HG03139 (cell line): Measurements from ENCODE around the gene GULP1.
"Not testable (repeated sequence)": the region's sequence is repeated elsewhere in the genome, so short reads cannot be mapped to it uniquely, and the experiment has no call there.

Experiments
- ATAC-seq: cut with Tn5 transposase; IDR thresholded peaks from one replicate; pipeline ENCODE4 v1.9.1; 2021; ENCODE audit not compliant: unreplicated experiment

The GULP1 gene

GRCh38 chr2:188459061-188459460, 167.4 kb downstream of the GULP1 start:
- ATAC-seq: no peak

- ATAC-seq: not testable (repeated sequence)
These were observed 174.4 kb downstream of the GULP1 start for GRCh38 chr2:188466078-188466477.

- ATAC-seq: no peak
These were observed 175.1 kb downstream of the GULP1 start for GRCh38 chr2:188466761-188467160.

GRCh38 chr2:188471166-188471565, 179.5 kb downstream of the GULP1 start:
- ATAC-seq: no peak

GRCh38 chr2:188473306-188473705, 181.6 kb downstream of the GULP1 start:
- no peak for ATAC-seq

- no peak for ATAC-seq
These were observed 182.6 kb downstream of the GULP1 start for GRCh38 chr2:188474316-188474715.

- peak; percentile 54 for ATAC-seq
These were observed 184.3 kb downstream of the GULP1 start for GRCh38 chr2:188475945-188476344.

GRCh38 chr2:188477564-188478103, 186.0 kb downstream of the GULP1 start:
- no peak for ATAC-seq

- ATAC-seq: peak; percentile 95
These were observed 187.1 kb downstream of the GULP1 start for GRCh38 chr2:188478724-188479123.

- no peak for ATAC-seq
These were observed 189.8 kb downstream of the GULP1 start for GRCh38 chr2:188481474-188481873.

- ATAC-seq: no peak
These were observed 193.8 kb downstream of the GULP1 start for GRCh38 chr2:188485496-188485895.

- ATAC-seq: no peak
These were observed 201.1 kb downstream of the GULP1 start for GRCh38 chr2:188492751-188493150.

- ATAC-seq: no peak
These were observed 203.2 kb downstream of the GULP1 start for GRCh38 chr2:188494906-188495305.

GRCh38 chr2:188495969-188496431, 204.3 kb downstream of the GULP1 start:
- no peak for ATAC-seq

GRCh38 chr2:188497726-188498125, 206.1 kb downstream of the GULP1 start:
- ATAC-seq: no peak

- no peak for ATAC-seq
These were observed 212.3 kb downstream of the GULP1 start for GRCh38 chr2:188503975-188504374.

GRCh38 chr2:188506843-188507242, 215.2 kb downstream of the GULP1 start:
- no peak for ATAC-seq

- ATAC-seq: no peak
These were observed 219.7 kb downstream of the GULP1 start for GRCh38 chr2:188511346-188511745.

- no peak for ATAC-seq
These were observed 220.8 kb downstream of the GULP1 start for GRCh38 chr2:188512456-188512855.

- ATAC-seq: no peak
These were observed 224.2 kb downstream of the GULP1 start for GRCh38 chr2:188515918-188516317.

GRCh38 chr2:188517549-188518215, 226.0 kb downstream of the GULP1 start:
- no peak for ATAC-seq

- ATAC-seq: no peak
These were observed 226.7 kb downstream of the GULP1 start for GRCh38 chr2:188518381-188518780.

GRCh38 chr2:188519136-188519535, 227.5 kb downstream of the GULP1 start:
- ATAC-seq: no peak
